ENCODE data around the gene SMARCAL1. TPM values are rescaled to one million over a fixed set of nuclear protein-coding genes. Genes with fewer than 3 reads are reported as not detected.

SMARCAL1 gene
- total and polyA plus RNA-seq, 2 donors (not counting 1 experiment from before 2014, with no cell fraction given) = 20.2 to 46.7 TPM

GRCh38 chr2:216485745-216486144, 73.5 kb downstream of the SMARCAL1 start:
- Histone ChIP-seq H3K79me2 (ENCODE audit: control insufficient read depth, insufficient read depth, low read length) (no peaks in the 10 kb centered on the region), H3K9ac (ENCODE audit: low read length) (no peak overlapping the region), H3K9me3 (ENCODE audit: control extremely low read depth in 1 of 3, control insufficient read depth in 2 of 3, insufficient read depth in 1 of 3, low read length in 2 of 3) (no peaks in the 10 kb centered on the region), H3K4me3 (ENCODE audit: control extremely low read depth in 1 of 5, extremely low read depth in 1 of 5, insufficient read depth in 1 of 5, low read depth in 2 of 5, low read length in 4 of 5) (no peak overlapping the region), H4K20me1 (ENCODE audit: control insufficient read depth, insufficient read depth, low read length, poor library complexity, severe bottlenecking) (no peaks in the 10 kb centered on the region), H3K27me3 (replicated peaks in 1 of 4; ENCODE audit: control extremely low read depth in 1 of 4, control insufficient read depth in 3 of 4, insufficient read depth in 4 of 4, low read length in 3 of 4) (no peaks in the 10 kb centered on the region), H2AFZ (ENCODE audit: insufficient read depth, low read depth, low read length, poor library complexity, severe bottlenecking) (no peak overlapping the region), H3K27ac (ENCODE audit: low read length in 2 of 2) (no peak overlapping the region), H3K4me2 (replicated peaks; ENCODE audit: low read depth, low read length, poor library complexity, severe bottlenecking) (no peak overlapping the region), H3K4me1 (ENCODE audit: control insufficient read depth in 2 of 2, insufficient read depth in 2 of 2, low read length in 2 of 2) (no peaks in the 10 kb centered on the region), H3K36me3 (replicated peaks in 1 of 2; ENCODE audit: control extremely low read depth in 1 of 2, control insufficient read depth in 1 of 2, extremely low read depth in 1 of 2, insufficient read depth in 2 of 2, low read length in 1 of 2) (peaks cover 0 to 16% of the 10 kb centered on the region in 2 experiments)
- Mint-ChIP-seq H3K4me1 (peaks cover 3% of the 10 kb centered on the region), H3K27ac (no peak overlapping the region), H3K27me3 (no peaks in the 10 kb centered on the region), H3K4me3 (no peak overlapping the region), H3K9me3 (ENCODE audit: insufficient read depth) (no peaks in the 10 kb centered on the region)
- POLR2A ChIA-PET = no interaction called here
- WGBS (ENCODE audit: insufficient coverage) = 50% methylated on average over 2 of the region's 5 CpGs
- TF ChIP-seq EZH2 (IDR thresholded peaks at IDR 0.05; ENCODE audit: borderline replicate concordance, insufficient read depth, low read depth, low read length, poor library complexity, severe bottlenecking) = no peak
- DNase-seq (no peak), ATAC-seq (ENCODE audit: low read depth) (no peak)
- intact Hi-C loops (cut with micrococcal nuclease) = no loop called here
- CTCF ChIA-PET = no interaction called here

GRCh38 chr2:216486271-216486670, 74.0 kb downstream of the SMARCAL1 start:
- Histone ChIP-seq H4K20me1 (ENCODE audit: control insufficient read depth, insufficient read depth, low read length, poor library complexity, severe bottlenecking) (no peaks in the 10 kb centered on the region), H3K36me3 (replicated peaks in 1 of 2; ENCODE audit: control extremely low read depth in 1 of 2, control insufficient read depth in 1 of 2, extremely low read depth in 1 of 2, insufficient read depth in 2 of 2, low read length in 1 of 2) (peaks cover 0 to 16% of the 10 kb centered on the region in 2 experiments), H3K9me3 (ENCODE audit: control extremely low read depth in 1 of 3, control insufficient read depth in 2 of 3, insufficient read depth in 1 of 3, low read length in 2 of 3) (no peaks in the 10 kb centered on the region), H3K4me2 (replicated peaks; ENCODE audit: low read depth, low read length, poor library complexity, severe bottlenecking) (no peak overlapping the region), H3K4me3 (ENCODE audit: control extremely low read depth in 1 of 5, extremely low read depth in 1 of 5, insufficient read depth in 1 of 5, low read depth in 2 of 5, low read length in 4 of 5) (no peak overlapping the region), H3K27me3 (replicated peaks in 1 of 4; ENCODE audit: control extremely low read depth in 1 of 4, control insufficient read depth in 3 of 4, insufficient read depth in 4 of 4, low read length in 3 of 4) (no peaks in the 10 kb centered on the region), H3K79me2 (ENCODE audit: control insufficient read depth, insufficient read depth, low read length) (no peaks in the 10 kb centered on the region), H3K9ac (ENCODE audit: low read length) (no peak overlapping the region), H3K27ac (ENCODE audit: low read length in 2 of 2) (no peak overlapping the region), H3K4me1 (ENCODE audit: control insufficient read depth in 2 of 2, insufficient read depth in 2 of 2, low read length in 2 of 2) (peaks cover 0 to 5% of the 10 kb centered on the region in 2 donors), H2AFZ (ENCODE audit: insufficient read depth, low read depth, low read length, poor library complexity, severe bottlenecking) (no peak overlapping the region)
- DNase-seq = no peak
- TF ChIP-seq EZH2 (IDR thresholded peaks at IDR 0.05; ENCODE audit: borderline replicate concordance, insufficient read depth, low read depth, low read length, poor library complexity, severe bottlenecking) = no peak
- no peak for TF ChIP-seq CTCF (IDR thresholded peaks at IDR 0.05)
- no peak overlapping the region for H3K27ac Mint-ChIP-seq
- intact Hi-C loops (cut with micrococcal nuclease) = no loop called here
- 100% methylated on average over 2 of the region's 7 CpGs for WGBS (ENCODE audit: insufficient coverage)
- ChIA-PET POLR2A (no interaction called here), CTCF (no interaction called here)
- peaks cover 6% of the 10 kb centered on the region for H3K4me1 Mint-ChIP-seq
- no peaks in the 10 kb centered on the region for H3K9me3 Mint-ChIP-seq (ENCODE audit: insufficient read depth)
- H3K27me3 Mint-ChIP-seq = no peaks in the 10 kb centered on the region
- no peak for ATAC-seq (ENCODE audit: low read depth)
- no peak overlapping the region for H3K4me3 Mint-ChIP-seq

Data from B cell (primary cell).